NT2/D1 (cell line): ENCODE results near the gene ZBTB46.
"Not testable (repeated sequence)": the region's sequence is repeated elsewhere in the genome, so short reads cannot be mapped to it uniquely, and the experiment has no call there.

Experiments used
- SUZ12 ChIP-seq: IDR thresholded peaks from 2 replicates; pipeline ENCODE4 v1.6.1; 2011; ENCODE audit not compliant: insufficient read length, insufficient read depth; ENCODE audit errors: extremely low read depth
- YY1 ChIP-seq: IDR thresholded peaks from 2 replicates; pipeline ENCODE4 v1.6.1; 2011; ENCODE audit not compliant: insufficient read length, insufficient read depth

- not testable (repeated sequence) for TF ChIP-seq YY1, SUZ12
Measured at GRCh38 chr20:63730189-63730733, 100.8 kb downstream of the ZBTB46 start.
